ENCODE results near the gene SURF1. TPM values are rescaled to one million over a fixed set of nuclear protein-coding genes. Genes with fewer than 3 reads are reported as not detected.

The SURF1 gene
- total RNA-seq, 2 donors from 2014 or later: 45.1 to 54.4 TPM

- Mint-ChIP-seq H3K4me3 (no peak overlapping the region), H3K36me3 (ENCODE audit: low read depth) (peaks cover 22% of the 10 kb centered on the region), H3K4me1 (no peaks in the 10 kb centered on the region), H3K9me3 (no peaks in the 10 kb centered on the region), H3K27me3 (ENCODE audit: insufficient read depth) (no peaks in the 10 kb centered on the region), H3K27ac (no peak overlapping the region)
- 91 to 92% methylated on average over 2 to 6 of the region's 6 CpGs for WGBS, 2 experiments (ENCODE audit: insufficient coverage in 1 of 2, insufficient read length in 1 of 2)
- TF ChIP-seq CTCF (conservative IDR thresholded peaks at IDR 0.05): no peak
- H3K9me3 ChIP-seq (ENCODE audit: control insufficient read depth, low read length): no peaks in the 10 kb centered on the region
- H3K27me3 ChIP-seq (ENCODE audit: control insufficient read depth, insufficient read depth, low read length, poor library complexity, severe bottlenecking): no peaks in the 10 kb centered on the region
- H3K9ac ChIP-seq (ENCODE audit: extremely low read depth, low read length, poor library complexity, severe bottlenecking): no peak overlapping the region
- no peak overlapping the region for H3K4me3 ChIP-seq (ENCODE audit: low read length)
- no peaks in the 10 kb centered on the region for H3K4me1 ChIP-seq (ENCODE audit: control insufficient read depth, insufficient read depth, low read length)
- no peak overlapping the region for H3K27ac ChIP-seq (ENCODE audit: low read depth, low read length)
- H3K36me3 ChIP-seq (ENCODE audit: control insufficient read depth, insufficient read depth, low read length): peaks cover 15% of the 10 kb centered on the region
- no peak for DNase-seq
Observed at GRCh38 chr9:133401588-133401987, 45.3 kb upstream of the SURF1 start.

GRCh38 chr9:133400292-133400691, 44.0 kb upstream of the SURF1 start:
- Mint-ChIP-seq H3K4me3 (no peak overlapping the region), H3K36me3 (ENCODE audit: low read depth) (peaks cover 9% of the 10 kb centered on the region), H3K27ac (no peak overlapping the region), H3K9me3 (no peaks in the 10 kb centered on the region), H3K4me1 (no peaks in the 10 kb centered on the region), H3K27me3 (ENCODE audit: insufficient read depth) (peaks cover 5% of the 10 kb centered on the region)
- no peak overlapping the region for H3K4me3 ChIP-seq (ENCODE audit: low read length)
- peaks cover 2% of the 10 kb centered on the region for H3K36me3 ChIP-seq (ENCODE audit: control insufficient read depth, insufficient read depth, low read length)
- no peak overlapping the region for H3K27ac ChIP-seq (ENCODE audit: low read depth, low read length)
- TF ChIP-seq CTCF (conservative IDR thresholded peaks at IDR 0.05): no peak
- H3K4me1 ChIP-seq (ENCODE audit: control insufficient read depth, insufficient read depth, low read length): no peaks in the 10 kb centered on the region
- no peak overlapping the region for H3K9ac ChIP-seq (ENCODE audit: extremely low read depth, low read length, poor library complexity, severe bottlenecking)
- 85 to 91% methylated on average over 6 to 12 of the region's 12 CpGs for WGBS, 2 experiments (ENCODE audit: insufficient coverage in 1 of 2, insufficient read length in 1 of 2)
- no peak for DNase-seq
- no peaks in the 10 kb centered on the region for H3K9me3 ChIP-seq (ENCODE audit: control insufficient read depth, low read length)
- no peaks in the 10 kb centered on the region for H3K27me3 ChIP-seq (ENCODE audit: control insufficient read depth, insufficient read depth, low read length, poor library complexity, severe bottlenecking)

- WGBS, 2 experiments (ENCODE audit: insufficient coverage in 1 of 2, insufficient read length in 1 of 2): 86 to 87% methylated on average over 6 to 9 of the region's 9 CpGs
- H3K27me3 Mint-ChIP-seq (ENCODE audit: insufficient read depth): peaks cover 14% of the 10 kb centered on the region
- H3K36me3 Mint-ChIP-seq (ENCODE audit: low read depth): no peaks in the 10 kb centered on the region
- no peak for DNase-seq
- no peaks in the 10 kb centered on the region for H3K27me3 ChIP-seq (ENCODE audit: control insufficient read depth, insufficient read depth, low read length, poor library complexity, severe bottlenecking)
- H3K4me1 ChIP-seq (ENCODE audit: control insufficient read depth, insufficient read depth, low read length): no peaks in the 10 kb centered on the region
- no peak overlapping the region for H3K27ac ChIP-seq (ENCODE audit: low read depth, low read length)
- H3K4me3 Mint-ChIP-seq: no peak overlapping the region
- TF ChIP-seq CTCF (conservative IDR thresholded peaks at IDR 0.05): no peak
- H3K9me3 Mint-ChIP-seq: no peaks in the 10 kb centered on the region
- no peaks in the 10 kb centered on the region for H3K36me3 ChIP-seq (ENCODE audit: control insufficient read depth, insufficient read depth, low read length)
- H3K9ac ChIP-seq (ENCODE audit: extremely low read depth, low read length, poor library complexity, severe bottlenecking): no peak overlapping the region
- no peak overlapping the region for H3K4me3 ChIP-seq (ENCODE audit: low read length)
- H3K4me1 Mint-ChIP-seq: no peaks in the 10 kb centered on the region
- no peak overlapping the region for H3K27ac Mint-ChIP-seq
- H3K9me3 ChIP-seq (ENCODE audit: control insufficient read depth, low read length): no peaks in the 10 kb centered on the region
Observed at GRCh38 chr9:133397895-133398294, 41.6 kb upstream of the SURF1 start.

Measured in endodermal cell (in vitro differentiated cells).